HG02870 (cell line): ENCODE data around the gene KLHL8.

ENCODE experiments used
- ATAC-seq: cut with Tn5 transposase; IDR thresholded peaks from one replicate; pipeline ENCODE4 v1.9.1; 2021; ENCODE audit warnings: mild to moderate bottlenecking, moderate library complexity; ENCODE audit not compliant: unreplicated experiment

Gene KLHL8

GRCh38 chr4:87126056-87126455 is 94.4 kb downstream of the KLHL8 start:
- ATAC-seq, result no peak

DNA sequence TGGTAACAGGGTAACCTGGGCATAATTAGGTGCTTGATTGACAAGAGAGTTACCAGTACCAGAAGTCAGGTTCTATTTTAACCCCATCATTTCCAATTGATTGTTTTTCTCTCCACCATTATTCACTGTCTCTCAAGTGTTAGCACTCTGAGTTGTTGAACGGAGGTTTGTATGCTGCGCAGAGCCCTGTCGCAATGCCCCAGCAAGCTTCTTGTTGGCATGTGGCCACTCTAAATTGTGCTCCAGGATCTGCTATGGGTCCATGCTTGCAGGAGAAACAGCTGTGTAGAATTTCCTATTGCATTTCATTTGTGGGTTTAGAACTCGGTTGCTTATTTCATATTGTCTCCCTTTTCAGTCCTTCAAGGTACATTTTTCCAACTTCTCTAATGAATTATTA is 98.2 kb downstream of the KLHL8 start:
- ATAC-seq, result no peak

DNA sequence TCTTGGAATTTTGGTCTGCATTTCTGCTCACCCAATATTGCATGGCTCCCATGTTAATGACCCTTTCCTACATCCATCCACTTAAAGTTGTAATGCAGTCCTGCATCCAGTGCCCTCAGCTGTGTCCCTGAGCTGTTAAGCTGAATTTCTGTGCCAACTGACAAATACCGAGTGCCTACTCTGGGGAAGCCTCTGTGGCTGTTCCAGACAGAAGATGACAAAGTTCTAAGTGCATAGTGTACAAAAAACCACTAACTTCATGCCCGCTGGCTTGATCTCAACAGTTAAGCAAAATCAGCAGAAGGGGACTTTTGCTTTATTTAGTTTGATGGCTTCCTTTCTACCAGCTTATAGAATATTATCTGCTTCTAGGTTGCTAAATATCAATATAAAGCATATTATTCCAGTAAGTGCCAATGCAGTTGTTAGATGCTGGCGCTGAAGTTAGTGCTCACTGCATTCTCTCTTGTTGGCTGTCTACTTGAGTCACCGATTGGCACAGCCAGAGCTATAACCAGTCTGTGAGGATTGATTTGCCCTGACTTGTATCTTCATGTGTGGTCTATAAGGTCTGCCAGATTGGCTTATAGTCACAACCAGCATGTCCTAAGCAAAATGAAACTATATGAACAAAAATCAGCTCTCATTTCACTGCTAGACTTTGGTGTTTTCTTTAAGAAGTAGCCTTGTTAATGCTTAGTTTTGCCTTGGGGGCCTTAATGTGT is 98.9 kb downstream of the KLHL8 start:
- no peak for ATAC-seq

DNA sequence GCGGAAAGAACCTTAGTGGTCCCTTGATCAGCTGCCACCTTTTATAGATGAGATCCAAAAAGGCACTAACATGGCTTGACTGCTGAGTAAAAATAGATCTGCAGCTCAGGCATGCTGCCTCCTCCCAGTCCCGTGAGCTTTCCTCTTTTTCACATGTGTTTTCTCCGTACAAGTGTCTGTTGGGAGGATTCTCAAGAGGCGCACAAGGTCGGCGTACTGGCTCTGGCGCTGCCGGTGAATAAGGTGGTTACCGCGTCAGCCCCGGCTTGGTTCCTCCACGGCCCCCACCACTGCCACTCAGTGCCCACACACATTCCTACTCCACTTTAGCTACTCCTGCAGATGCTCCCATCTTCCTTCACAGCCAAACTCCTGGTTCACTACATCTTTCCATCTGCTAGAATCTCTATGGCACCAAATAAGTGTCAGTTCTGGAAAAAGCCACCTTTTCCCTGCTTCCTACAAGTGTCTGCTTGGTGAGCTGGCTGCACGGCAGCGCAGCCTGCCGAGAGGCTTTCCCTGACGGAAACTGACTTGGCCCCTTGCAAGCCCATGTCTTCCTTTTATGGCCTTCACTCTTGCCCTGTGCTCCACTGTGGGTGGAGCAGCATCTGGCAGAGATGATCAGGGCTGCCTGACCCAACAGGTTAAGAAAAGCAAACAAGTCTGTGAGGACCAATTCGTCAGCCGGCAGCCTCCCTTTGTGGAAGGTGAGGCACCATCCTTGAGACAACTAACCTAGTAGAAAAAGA is 99.8 kb downstream of the KLHL8 start:
- no peak for ATAC-seq

- peak; percentile 58 for ATAC-seq
Observed at GRCh38 chr4:87120010-87120409, 100.4 kb downstream of the KLHL8 start.

DNA sequence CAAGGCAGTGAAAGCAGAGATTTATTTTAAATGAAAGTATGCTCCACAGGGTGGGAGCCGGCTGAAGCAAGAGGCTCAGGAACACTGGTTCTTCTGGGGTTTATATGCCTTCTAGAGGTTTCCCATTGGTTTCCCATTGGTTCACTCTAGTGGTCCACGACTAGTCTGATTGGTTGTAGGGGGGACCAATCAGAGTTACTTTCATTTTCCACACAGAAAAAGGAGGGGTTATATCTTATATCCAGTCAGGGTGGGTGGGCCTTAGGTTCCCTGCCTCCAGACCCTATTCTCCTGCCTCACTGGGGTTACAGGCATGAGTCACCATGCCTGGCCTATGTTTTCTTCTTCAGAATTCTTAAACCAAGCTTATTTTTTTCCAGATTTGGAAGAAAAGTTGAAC is 101.6 kb downstream of the KLHL8 start:
- no peak for ATAC-seq

- no peak for ATAC-seq
Observed at GRCh38 chr4:87118421-87118820, 102.0 kb downstream of the KLHL8 start.

DNA sequence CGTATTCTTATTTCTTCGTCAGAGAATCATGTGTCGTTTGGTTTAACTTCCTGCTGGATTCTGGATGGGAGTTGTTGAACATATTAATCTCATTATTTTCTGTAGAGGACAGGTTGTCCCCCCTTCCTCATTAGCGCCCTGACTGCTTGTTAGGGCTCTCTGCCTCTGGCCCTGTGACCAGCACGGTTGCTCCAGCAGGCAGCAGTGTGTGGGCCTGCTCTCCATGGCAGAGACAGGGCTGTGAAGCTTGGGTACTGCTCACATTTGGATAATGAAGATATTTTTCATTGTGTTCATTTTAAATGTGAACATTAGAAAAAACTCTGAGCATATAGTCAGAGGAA is 102.7 kb downstream of the KLHL8 start:
- no peak for ATAC-seq

DNA sequence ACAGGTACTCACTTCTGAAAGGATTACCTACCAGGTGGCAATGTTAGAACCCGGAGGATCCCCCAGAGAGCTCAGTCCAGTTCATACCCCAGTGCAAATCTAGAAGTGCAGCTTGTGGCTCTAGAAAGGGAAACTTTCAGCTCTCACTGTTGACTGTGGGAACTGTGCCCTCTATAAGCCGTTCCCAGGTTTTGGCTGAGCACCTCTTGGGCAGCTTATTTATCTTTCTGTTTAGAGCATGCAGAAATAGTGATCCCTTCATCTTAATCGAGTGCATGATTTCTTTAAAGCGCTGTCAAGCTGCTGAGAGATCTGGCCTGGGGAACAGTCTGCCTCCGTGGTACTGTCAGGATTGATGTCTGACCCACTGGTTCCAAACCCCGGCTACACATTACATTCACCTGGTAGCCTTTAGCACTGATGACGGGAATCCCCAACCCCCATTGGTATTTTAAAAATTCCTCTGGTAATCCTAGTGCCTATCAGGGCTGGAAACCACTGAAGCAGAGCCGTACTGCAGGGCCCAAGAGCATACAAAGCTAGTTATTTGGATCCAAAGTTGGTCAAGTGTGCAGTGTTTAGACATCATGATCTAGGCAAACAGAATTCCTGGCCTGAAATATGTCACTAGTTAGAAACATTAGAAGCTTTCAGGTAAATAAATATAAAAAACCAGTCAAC is 103.2 kb downstream of the KLHL8 start:
- no peak for ATAC-seq

DNA sequence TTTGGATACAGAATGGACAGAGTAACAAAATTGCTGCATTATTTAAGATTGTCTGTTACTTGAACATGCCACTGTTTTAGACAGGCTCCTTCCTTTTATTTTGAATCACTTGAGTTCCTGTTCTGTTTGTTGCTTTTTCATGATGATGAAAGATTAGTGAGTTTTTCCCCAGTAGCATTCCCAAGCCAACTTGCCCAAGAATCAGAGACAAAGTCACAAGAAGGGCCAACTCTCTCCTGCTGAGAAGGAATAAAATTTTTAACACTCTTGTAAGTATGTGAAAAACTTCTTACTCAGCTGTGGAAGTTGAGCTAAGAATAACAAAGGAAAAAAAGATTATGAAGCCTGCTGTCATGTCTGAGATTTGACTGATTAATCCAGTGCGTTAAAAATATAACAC is 104.2 kb downstream of the KLHL8 start:
- ATAC-seq, result no peak

DNA sequence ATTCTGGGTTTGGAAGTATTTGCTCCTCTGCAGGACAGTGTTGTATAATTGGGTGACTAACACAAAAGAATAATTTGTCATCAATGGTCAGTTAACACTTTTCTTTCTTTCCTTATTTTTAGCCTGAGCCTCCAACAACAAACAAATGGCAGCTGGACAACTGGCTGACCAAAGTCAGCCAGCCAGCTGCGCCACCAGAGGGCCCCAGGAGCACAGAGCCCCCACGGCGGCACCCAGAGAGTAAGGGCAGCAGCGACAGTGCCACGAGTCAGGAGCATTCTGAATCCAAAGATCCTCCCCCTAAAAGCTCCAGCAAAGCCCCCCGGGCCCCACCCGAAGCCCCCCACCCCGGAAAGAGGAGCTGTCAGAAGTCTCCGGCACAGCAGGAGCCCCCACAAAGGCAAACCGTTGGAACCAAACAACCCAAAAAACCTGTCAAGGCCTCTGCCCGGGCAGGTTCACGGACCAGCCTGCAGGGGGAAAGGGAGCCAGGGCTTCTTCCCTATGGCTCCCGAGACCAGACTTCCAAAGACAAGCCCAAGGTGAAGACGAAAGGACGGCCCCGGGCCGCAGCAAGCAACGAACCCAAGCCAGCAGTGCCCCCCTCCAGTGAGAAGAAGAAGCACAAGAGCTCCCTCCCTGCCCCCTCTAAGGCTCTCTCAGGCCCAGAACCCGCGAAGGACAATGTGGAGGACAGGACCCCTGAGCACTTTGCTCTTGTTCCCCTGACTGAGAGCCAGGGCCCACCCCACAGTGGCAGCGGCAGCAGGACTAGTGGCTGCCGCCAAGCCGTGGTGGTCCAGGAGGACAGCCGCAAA is 106.0 kb downstream of the KLHL8 start:
- ATAC-seq, result no peak

- no peak for ATAC-seq
Observed at GRCh38 chr4:87112063-87112462, 108.4 kb downstream of the KLHL8 start.
